SU-DHL-6 (cell line): ENCODE data around the gene DNAL1.

ENCODE experiments used
- H2AFZ ChIP-seq: fragments of 200-600 bp; sonication (generic); 2 replicates; pipeline ENCODE4 v1.6.1; 2014; ENCODE audit warnings: low read depth, mild to moderate bottlenecking, moderate library complexity, mixed read lengths, antibody characterized with exemption, low read length; ENCODE audit not compliant: severe bottlenecking
- H3F3A ChIP-seq: fragments of 200-600 bp; shearing (Covaris generic); 2 replicates; pipeline ENCODE4 v1.6.0; 2016; ENCODE audit warnings: antibody characterized with exemption, mild to moderate bottlenecking; ENCODE audit not compliant: insufficient read depth
- H3K27ac ChIP-seq: fragments of 200-600 bp; sonication (generic); 2 replicates; pipeline ENCODE4 v1.5.1; 2016; ENCODE audit warnings: low read depth, mild to moderate bottlenecking, low read length, moderate library complexity, mixed read lengths
- H3K27me3 ChIP-seq: fragments of 200-600 bp; sonication (generic), shearing (Covaris generic); 2 replicates; pipeline ENCODE4 v1.6.0; 2014; ENCODE audit warnings: mild to moderate bottlenecking, low read length
- H3K36me3 ChIP-seq: fragments of 200-600 bp; sonication (generic); 2 replicates; pipeline ENCODE4 v1.6.1; 2014; ENCODE audit warnings: mild to moderate bottlenecking, low read length, mixed read lengths
- H3K4me2 ChIP-seq: fragments of 300-600, 200-600 bp; shearing (Covaris generic), sonication (generic); 2 replicates; pipeline ENCODE4 v1.6.0; 2014; ENCODE audit warnings: low read length, low read depth, mild to moderate bottlenecking; ENCODE audit not compliant: poor library complexity, severe bottlenecking
- H3K4me3 ChIP-seq: fragments of 200-600 bp; sonication (generic); 2 replicates; pipeline ENCODE4 v1.5.1; 2014; ENCODE audit warnings: antibody characterized with exemption, low read length, mild to moderate bottlenecking, mixed read lengths; ENCODE audit not compliant: insufficient read depth, poor library complexity, severe bottlenecking
- H3K79me2 ChIP-seq: fragments of 200-600 bp; sonication (generic); 2 replicates; pipeline ENCODE4 v1.6.1; 2014; ENCODE audit warnings: mild to moderate bottlenecking, low read length, moderate library complexity; ENCODE audit not compliant: insufficient read depth
- H3K9ac ChIP-seq: fragments of 200-600 bp; sonication (generic); 2 replicates; pipeline ENCODE4 v1.7.0; 2014; ENCODE audit warnings: mild to moderate bottlenecking, low read length
- H3K9me2 ChIP-seq: fragments of 200-600 bp; sonication (generic); replicated peaks from 2 replicates; pipeline ENCODE4 v1.6.1; 2014; ENCODE audit warnings: low read length; ENCODE audit not compliant: insufficient read depth
- H3K9me3 ChIP-seq: fragments of 200-600 bp; sonication (generic); 2 replicates; pipeline ENCODE4 v1.6.1; 2014; ENCODE audit warnings: low read length, mixed read lengths; ENCODE audit not compliant: insufficient read depth
- H4K20me1 ChIP-seq: fragments of 200-600 bp; sonication (generic); 2 replicates; pipeline ENCODE4 v1.6.1; 2014; ENCODE audit warnings: low read depth, mild to moderate bottlenecking, antibody characterized with exemption, low read length, moderate library complexity, mixed read lengths
- EZH2phosphoT487 ChIP-seq: fragments of 200-600 bp; sonication (generic), shearing (Covaris generic); conservative IDR thresholded peaks from 2 replicates; pipeline ENCODE4 v1.6.1; 2018; ENCODE audit warnings: mild to moderate bottlenecking, antibody characterized with exemption, low read length, moderate library complexity, mixed read lengths
- TF ChIP-seq, protein P1 (sequence below): fragments of 200-600 bp; sonication (generic); IDR thresholded peaks from one replicate; pipeline ENCODE4 v1.5.1; 2017; ENCODE audit warnings: antibody characterized with exemption, mild to moderate bottlenecking, low read length, moderate library complexity; ENCODE audit not compliant: insufficient read depth, poor library complexity, severe bottlenecking

Gene DNAL1

DNA sequence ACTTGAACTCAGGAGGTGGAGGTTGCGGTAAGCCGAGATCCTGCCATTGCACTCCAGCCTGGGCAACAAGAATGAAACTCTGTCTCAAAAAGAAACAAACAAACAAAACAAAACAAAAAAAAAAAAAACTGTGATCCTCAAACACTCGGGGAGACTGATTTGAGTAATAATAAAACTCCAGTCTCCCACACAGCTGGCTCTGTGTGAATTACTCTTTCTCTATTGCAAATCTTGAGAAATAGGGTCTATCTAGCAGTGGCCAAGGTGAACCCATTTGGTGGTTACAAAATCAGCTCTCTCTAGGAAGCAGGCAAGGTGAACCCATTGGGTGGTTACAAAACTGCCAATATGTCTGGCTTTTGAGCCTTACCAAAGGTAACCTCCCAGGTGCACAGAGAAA, 38.5 kb upstream of the DNAL1 start:
- Histone ChIP-seq H4K20me1 (no peaks in the 10 kb centered on the region), H3K9me3 (no peaks in the 10 kb centered on the region), H2AFZ (no peak overlapping the region), H3K9me2 (no peaks in the 10 kb centered on the region), H3K27me3 (no peaks in the 10 kb centered on the region), H3K36me3 (no peaks in the 10 kb centered on the region), H3F3A (no peaks in the 10 kb centered on the region), H3K9ac (no peak overlapping the region), H3K4me3 (no peak overlapping the region), H3K27ac (no peak overlapping the region), H3K4me2 (no peak overlapping the region), H3K79me2 (no peaks in the 10 kb centered on the region)
- TF ChIP-seq, protein P1, sequence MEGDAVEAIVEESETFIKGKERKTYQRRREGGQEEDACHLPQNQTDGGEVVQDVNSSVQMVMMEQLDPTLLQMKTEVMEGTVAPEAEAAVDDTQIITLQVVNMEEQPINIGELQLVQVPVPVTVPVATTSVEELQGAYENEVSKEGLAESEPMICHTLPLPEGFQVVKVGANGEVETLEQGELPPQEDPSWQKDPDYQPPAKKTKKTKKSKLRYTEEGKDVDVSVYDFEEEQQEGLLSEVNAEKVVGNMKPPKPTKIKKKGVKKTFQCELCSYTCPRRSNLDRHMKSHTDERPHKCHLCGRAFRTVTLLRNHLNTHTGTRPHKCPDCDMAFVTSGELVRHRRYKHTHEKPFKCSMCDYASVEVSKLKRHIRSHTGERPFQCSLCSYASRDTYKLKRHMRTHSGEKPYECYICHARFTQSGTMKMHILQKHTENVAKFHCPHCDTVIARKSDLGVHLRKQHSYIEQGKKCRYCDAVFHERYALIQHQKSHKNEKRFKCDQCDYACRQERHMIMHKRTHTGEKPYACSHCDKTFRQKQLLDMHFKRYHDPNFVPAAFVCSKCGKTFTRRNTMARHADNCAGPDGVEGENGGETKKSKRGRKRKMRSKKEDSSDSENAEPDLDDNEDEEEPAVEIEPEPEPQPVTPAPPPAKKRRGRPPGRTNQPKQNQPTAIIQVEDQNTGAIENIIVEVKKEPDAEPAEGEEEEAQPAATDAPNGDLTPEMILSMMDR, result no peak
- TF ChIP-seq EZH2phosphoT487, result no peak

DNA sequence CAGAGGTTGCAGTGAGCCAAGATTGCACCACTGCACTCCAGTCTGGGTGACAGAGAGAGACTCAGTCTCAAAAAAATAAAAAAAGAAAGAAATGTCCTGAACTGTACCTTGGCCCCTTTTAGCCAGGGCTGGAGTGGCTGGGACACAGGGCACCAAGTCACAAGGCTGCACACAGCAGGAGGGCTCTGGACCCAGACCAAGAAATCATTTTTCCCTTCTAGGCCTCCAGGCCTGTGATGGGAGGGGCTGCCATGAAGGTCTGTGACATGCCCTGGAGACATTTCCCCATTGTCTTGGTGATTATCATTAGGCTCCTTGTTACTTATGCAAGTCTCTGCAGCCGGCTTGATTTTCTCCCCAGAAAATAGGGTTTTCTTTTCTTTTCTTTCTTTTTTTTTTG, 37.5 kb upstream of the DNAL1 start:
- Histone ChIP-seq H3K4me2 (no peak overlapping the region), H3K27me3 (no peaks in the 10 kb centered on the region), H3K9me2 (no peaks in the 10 kb centered on the region), H3K9ac (no peak overlapping the region), H3K79me2 (no peaks in the 10 kb centered on the region), H3K4me3 (no peak overlapping the region), H3F3A (no peaks in the 10 kb centered on the region), H2AFZ (no peak overlapping the region), H3K27ac (no peak overlapping the region), H3K36me3 (no peaks in the 10 kb centered on the region), H4K20me1 (no peaks in the 10 kb centered on the region), H3K9me3 (no peaks in the 10 kb centered on the region)
- TF ChIP-seq EZH2phosphoT487, result no peak
- TF ChIP-seq, protein P1, result no peak

DNA sequence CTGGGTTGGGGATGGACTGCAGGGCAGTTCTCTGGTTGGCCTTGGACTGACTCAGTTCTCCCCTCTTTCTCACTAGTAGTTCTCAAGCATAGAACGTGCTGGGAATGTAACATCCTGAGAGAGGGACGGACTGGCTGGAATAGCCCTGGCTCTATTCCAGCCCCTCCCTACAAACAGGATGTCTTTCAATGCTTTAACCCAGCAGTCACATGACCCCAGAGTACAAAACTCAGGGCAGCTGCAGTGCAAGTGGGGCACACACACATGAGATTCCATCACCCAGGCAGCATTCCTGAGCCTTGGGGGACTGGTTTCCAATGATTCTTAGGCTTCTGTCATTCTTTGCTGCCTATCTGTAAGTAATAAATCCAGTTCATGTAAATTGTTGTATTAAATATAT, 34.1 kb upstream of the DNAL1 start:
- no peaks in the 10 kb centered on the region for H3K9me3 ChIP-seq
- no peak overlapping the region for H3K4me3 ChIP-seq
- no peaks in the 10 kb centered on the region for H3F3A ChIP-seq
- no peaks in the 10 kb centered on the region for H3K9me2 ChIP-seq
- no peak overlapping the region for H3K9ac ChIP-seq
- H3K27ac ChIP-seq, result no peak overlapping the region
- no peaks in the 10 kb centered on the region for H3K27me3 ChIP-seq
- H3K4me2 ChIP-seq, result no peak overlapping the region
- TF ChIP-seq, protein P1, result no peak
- no peak for TF ChIP-seq EZH2phosphoT487
- H3K79me2 ChIP-seq, result no peaks in the 10 kb centered on the region
- no peak overlapping the region for H2AFZ ChIP-seq
- H3K36me3 ChIP-seq, result no peaks in the 10 kb centered on the region
- H4K20me1 ChIP-seq, result no peaks in the 10 kb centered on the region
